ENCODE measurements around the gene MEGF9.

GRCh38 chr9:120653762-120654161, 60.5 kb downstream of the MEGF9 start:
- TF ChIP-seq CTCF (IDR thresholded peaks at IDR 0.05) = no peak
- TF ChIP-seq EZH2 (IDR thresholded peaks at IDR 0.05; ENCODE audit: borderline replicate concordance, insufficient read depth, low read depth, low read length, poor library complexity, severe bottlenecking) = no peak
